ENCODE results near the gene KCNN3. TPM values are rescaled to one million over a fixed set of nuclear protein-coding genes. Genes with fewer than 3 reads are reported as not detected.

The KCNN3 gene
- total RNA-seq, 2 donors from 2014 or later = 1.9 to 2.0 TPM

- DNase-seq (ENCODE audit: low spot score) = no peak
- intact Hi-C loops (cut with DNase I) = loop anchor here in 1 of 2 donors (10.0 kb wide), 1 partner anchor 319 kb away; the partner anchor contains the start of gene CHRNB2
These were observed 14.1 kb upstream of the KCNN3 start for GRCh38 chr1:154883919-154884868.

GRCh38 chr1:154881820-154882535, 11.9 kb upstream of the KCNN3 start:
- intact Hi-C loops (cut with DNase I) = loop anchor here in 1 of 2 donors (10.0 kb wide), 1 partner anchor 317 kb away; the partner anchor contains the start of gene CHRNB2
- no peak for DNase-seq (ENCODE audit: low spot score)

GRCh38 chr1:154880671-154881070, 10.6 kb upstream of the KCNN3 start:
- no peak for DNase-seq (ENCODE audit: low spot score)
- intact Hi-C loops (cut with DNase I) = loop anchor here in 1 of 2 donors (10.0 kb wide), 1 partner anchor 316 kb away; the partner anchor contains the start of gene CHRNB2

DNA sequence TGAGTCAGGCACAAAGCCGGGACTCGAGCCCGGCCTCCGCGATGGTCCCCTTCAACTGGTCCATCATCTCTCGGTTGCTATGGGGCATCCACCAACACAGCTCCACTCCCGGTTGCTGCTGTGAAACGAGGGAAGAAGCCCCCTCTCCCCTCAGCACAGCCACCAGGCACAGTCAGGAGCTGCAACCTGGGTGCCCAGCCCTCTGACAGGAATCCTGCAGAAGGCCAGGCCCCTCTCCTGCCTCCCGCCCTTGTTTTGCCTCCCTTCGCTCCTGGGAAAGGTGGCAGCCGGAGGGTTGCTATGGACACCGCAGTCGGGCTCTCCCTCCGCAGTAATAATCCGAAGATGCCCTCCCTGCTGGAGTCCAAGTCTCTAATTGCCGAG, 8.9 kb upstream of the KCNN3 start:
- intact Hi-C loops (cut with DNase I) = loop anchor here (1.0 to 10.0 kb wide), 2 partner anchors 207 to 394 kb away; no protein-coding TSS in a partner anchor
- no peak for DNase-seq (ENCODE audit: low spot score)

DNA sequence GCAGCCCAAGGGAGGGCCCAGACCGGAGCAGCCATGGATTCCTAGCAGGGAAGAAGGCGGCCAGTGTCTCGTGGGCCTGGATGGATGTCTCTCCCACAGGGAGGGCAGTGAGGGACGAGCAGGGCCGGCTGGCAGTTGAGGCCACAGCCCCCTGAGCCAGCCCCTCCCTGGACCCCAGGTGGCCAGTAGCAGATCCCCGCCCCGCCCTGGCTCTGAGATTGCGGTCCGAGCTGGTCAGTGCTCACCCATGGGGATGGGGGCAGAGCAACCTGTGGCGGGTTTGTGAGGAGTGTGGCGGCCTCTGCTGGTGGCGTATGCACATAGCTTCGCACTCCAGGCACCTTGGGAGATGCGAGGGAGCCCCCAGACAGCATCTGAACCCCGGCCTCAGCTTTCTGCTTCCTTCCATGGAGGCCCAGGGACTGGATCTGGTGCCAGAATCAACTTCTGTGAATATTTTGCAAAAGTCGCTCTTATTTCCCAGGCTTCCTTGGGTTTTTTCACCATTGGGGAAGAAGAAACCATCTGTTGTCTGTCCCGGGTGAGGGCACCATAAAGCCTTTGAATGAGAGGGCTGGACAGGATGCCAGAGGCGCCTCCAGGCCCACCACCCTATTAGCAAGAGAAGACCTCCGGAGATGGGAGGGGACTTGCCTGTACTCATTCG, 8.4 kb upstream of the KCNN3 start:
- intact Hi-C loops (cut with DNase I) = loop anchor here (1.0 to 10.0 kb wide), 2 partner anchors 206 to 394 kb away; no protein-coding TSS in a partner anchor
- DNase-seq (ENCODE audit: low spot score) = peak; percentile 93

- intact Hi-C loops (cut with DNase I) = loop anchor here in 1 of 2 donors (2.0 to 10.0 kb wide), 2 partner anchors 213 to 393 kb away; no protein-coding TSS in a partner anchor
- no peak for DNase-seq (ENCODE audit: low spot score)
These were observed 7.4 kb upstream of the KCNN3 start for GRCh38 chr1:154877370-154877974.

DNA sequence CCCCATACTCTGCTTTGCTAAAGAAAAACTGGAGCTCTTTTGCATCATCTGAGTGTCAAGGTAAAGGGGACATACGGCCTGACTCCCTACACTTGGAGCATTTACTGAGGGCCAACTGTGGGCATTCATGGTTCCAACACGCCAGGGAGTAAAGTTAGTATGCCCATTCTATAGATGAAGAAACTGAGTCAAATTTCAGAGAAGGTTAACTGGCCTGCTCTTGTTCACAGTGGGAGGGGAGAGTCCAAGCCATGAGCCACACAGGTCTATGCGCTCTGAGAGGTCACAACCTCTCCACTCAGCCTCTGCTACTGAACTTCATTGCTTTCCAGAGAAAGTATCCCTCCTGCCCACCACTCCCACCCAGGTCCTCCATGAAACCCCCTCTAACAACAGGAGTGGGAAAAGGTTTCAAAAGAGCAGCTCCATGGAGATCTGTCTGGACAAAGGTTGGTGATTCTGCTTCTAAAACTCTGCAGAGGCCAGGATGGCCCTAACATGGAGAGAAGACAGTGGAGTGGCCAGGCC, 6.8 kb upstream of the KCNN3 start:
- no peak for DNase-seq (ENCODE audit: low spot score)
- intact Hi-C loops (cut with DNase I) = loop anchor here in 1 of 2 donors (2.0 to 10.0 kb wide), 2 partner anchors 212 to 392 kb away; no protein-coding TSS in a partner anchor

DNA sequence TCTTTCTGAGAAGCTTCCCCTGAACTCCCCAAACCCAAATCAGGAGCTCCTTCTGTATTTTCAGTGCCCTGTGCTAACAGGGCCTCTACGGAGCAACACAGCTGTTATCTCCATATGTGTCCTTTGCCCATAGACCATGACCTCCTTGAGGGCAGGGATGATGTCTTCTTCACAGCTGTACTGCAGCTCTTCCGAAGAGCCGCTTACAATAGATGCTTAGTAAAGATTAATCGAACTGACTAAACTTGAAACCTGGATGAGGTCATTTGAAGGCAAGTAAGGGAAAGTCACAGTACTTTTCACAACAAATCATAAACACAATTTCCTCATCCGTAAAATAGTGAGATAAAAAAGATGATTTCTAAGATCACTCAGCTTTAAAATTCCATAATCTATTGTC, 4.4 kb upstream of the KCNN3 start:
- no peak for DNase-seq (ENCODE audit: low spot score)
- intact Hi-C loops (cut with DNase I) = loop anchor here (5.0 to 10.0 kb wide), 2 partner anchors 312 to 390 kb away; no protein-coding TSS in a partner anchor

- peak; percentile 67 for DNase-seq (ENCODE audit: low spot score)
- intact Hi-C loops (cut with DNase I) = loop anchor here (5.0 to 10.0 kb wide), 2 partner anchors 311 to 389 kb away; no protein-coding TSS in a partner anchor
These were observed 3.4 kb upstream of the KCNN3 start for GRCh38 chr1:154873321-154873950.

DNA sequence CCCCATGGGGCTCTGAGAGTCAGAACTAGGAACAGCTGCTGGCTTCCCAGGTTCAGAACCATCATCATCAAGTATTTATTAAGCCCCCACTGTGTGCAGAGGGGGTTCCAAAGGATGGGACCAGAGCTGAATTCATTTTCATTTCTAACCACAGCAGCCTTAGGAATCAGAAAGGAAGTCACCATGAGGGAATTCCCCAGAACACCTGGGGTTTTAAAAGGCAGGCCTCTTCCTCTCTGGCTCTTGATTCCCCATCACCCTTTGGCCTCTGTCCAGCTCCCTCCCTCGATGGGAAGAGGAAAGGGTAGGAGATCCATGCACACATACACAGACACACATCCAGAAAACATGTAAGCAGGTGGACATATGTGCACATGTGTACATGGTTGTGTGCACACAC, 1.3 kb upstream of the KCNN3 start:
- intact Hi-C loops (cut with DNase I) = loop anchor here (5.0 to 10.0 kb wide), 2 partner anchors 309 to 387 kb away; no protein-coding TSS in a partner anchor

GRCh38 chr1:154870734-154871133, 653 bp upstream of the KCNN3 start:
- intact Hi-C loops (cut with DNase I) = loop anchor here (5.0 to 10.0 kb wide), 2 partner anchors 308 to 386 kb away; no protein-coding TSS in a partner anchor
- no peak for DNase-seq (ENCODE audit: low spot score)

More for the DNA sequence above, 1.3 kb upstream of the KCNN3 start:
- peak; percentile 31 for DNase-seq (ENCODE audit: low spot score)

DNA sequence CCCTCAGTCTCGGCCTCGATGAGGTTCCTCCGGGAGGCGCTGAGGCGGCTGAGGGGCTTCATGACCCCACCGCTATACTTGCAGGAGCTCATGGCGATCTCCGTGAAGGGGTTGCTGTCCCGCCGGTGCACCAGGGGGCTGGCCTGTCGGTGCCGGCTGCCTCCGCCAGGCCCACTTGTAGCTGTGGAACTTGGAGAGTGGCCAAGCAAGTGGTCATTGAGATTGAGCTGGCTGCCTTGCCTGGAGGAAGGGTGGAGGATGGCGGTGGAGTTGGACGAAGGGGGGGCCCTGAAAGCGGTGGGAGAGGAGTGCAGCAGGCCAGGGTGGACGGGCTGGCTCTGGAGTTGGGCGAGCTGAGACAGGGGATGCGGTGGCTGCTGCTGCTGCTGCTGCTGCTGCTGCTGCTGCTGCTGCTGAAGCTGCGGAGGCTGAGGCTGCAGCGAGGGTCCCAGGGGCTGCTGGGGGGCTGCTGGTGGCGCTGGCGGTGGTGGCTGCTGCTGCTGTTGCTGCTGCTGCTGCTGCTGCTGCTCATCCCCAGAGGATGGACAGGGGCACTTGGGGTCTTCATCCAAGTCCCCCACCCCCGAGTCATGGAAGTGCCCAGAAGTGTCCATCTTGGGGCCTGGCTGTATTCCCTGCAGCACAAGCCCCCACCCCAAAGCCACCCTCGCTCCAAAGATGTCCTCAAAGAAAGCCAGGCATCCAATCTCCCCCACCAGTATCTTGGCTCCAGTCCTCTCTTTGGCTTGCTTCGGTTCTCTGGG, 548 bp downstream of the KCNN3 start:
- DNase-seq (ENCODE audit: low spot score) = peak; percentile 78
- intact Hi-C loops (cut with DNase I) = loop anchor here (5.0 to 10.0 kb wide), 2 partner anchors 307 to 385 kb away; no protein-coding TSS in a partner anchor

DNA sequence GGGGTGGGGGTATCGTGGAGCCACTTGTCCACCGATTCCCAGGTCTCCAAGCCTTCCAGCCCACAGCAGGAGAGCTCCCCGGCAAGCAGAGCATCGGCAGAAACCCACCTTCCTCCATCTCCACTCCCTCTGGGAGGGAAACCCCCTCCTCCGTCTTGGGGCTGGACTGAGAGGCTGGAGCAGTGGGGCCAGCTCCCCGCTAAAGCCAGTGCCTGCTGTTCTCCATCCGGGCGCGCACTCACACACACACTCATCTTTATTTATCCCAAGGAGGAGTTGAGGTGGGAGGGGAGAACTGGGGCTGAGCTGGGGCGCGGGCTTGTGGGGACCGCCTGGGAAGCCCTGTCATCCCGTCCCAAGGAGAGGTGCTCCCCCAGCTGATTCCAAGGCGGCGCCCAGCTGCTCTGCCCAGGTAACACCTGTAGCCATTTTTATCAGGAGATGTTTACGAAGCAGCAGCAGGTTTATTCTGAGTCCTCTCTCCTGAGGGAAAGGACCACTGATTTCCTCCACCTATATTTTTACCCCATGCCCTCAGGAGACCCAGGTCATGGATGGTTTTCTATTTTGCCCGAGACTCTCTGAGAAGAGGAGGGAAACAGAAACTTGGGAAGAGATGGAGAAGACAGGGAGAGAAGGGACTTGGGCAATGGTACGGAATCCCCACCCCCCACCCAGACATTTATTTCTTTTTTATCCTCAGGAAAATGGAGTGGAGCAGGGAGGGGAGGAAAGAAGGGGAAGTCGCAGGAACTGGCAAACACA, 2.1 kb downstream of the KCNN3 start:
- intact Hi-C loops (cut with DNase I) = no loop called here

DNA sequence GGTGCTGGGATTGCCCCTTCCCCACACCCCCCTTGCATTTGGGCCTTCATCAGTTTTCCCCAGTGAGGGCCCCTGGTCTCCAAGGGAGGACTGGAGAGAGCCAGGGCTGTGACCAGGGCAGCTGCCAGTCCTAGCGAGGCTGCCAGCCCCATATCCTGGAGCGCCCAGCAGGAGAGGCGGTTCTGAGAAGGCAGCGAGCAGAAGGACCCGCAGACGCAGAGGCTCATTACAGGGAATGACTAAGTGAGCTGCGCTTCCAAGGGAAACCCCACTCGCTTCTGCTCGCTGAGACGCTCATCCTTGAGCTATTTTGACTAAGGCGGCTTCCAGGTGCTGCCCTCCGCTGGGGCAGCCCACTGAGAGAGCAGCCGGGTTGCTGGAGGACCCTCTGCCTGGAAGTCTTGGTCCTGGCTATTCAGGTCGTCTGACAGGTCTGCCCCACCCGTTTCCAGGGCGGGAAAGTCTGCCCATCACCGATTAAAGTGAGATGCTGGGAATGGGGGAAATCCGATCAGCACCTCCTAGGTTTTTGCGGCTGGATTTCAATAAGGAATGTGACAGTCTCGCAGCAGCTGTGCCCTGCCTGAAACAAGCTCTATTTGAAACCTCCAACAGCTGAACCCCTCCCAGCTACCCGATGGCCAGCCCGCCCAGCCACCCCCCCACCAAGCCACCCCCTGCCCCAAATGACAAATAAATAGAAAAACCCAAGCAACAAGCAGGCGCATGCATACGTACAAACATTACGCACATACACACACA, 2.8 kb downstream of the KCNN3 start:
- intact Hi-C loops (cut with DNase I) = no loop called here
- no peak for DNase-seq (ENCODE audit: low spot score)

More for the DNA sequence above, 2.1 kb downstream of the KCNN3 start:
- DNase-seq (ENCODE audit: low spot score) = peak; percentile 56

- intact Hi-C loops (cut with DNase I) = no loop called here
- DNase-seq (ENCODE audit: low spot score) = no peak
These were observed 3.6 kb downstream of the KCNN3 start for GRCh38 chr1:154866257-154867063.
